Erythroblast (primary cell): ENCODE results near the gene MPRIP.
"Not testable (repeated sequence)": the region's sequence is repeated elsewhere in the genome, so short reads cannot be mapped to it uniquely, and the experiment has no call there.

ENCODE experiments used
- GATA1 ChIP-seq: IDR thresholded peaks from 2 replicates; pipeline ENCODE4 v1.6.1; 2011; ENCODE audit warnings: low read depth, mild to moderate bottlenecking, control low read depth, low read length, moderate library complexity
- POLR2A ChIP-seq: IDR thresholded peaks from 2 replicates; pipeline ENCODE4 v1.6.1; 2011; ENCODE audit warnings: mild to moderate bottlenecking, low read length

DNA sequence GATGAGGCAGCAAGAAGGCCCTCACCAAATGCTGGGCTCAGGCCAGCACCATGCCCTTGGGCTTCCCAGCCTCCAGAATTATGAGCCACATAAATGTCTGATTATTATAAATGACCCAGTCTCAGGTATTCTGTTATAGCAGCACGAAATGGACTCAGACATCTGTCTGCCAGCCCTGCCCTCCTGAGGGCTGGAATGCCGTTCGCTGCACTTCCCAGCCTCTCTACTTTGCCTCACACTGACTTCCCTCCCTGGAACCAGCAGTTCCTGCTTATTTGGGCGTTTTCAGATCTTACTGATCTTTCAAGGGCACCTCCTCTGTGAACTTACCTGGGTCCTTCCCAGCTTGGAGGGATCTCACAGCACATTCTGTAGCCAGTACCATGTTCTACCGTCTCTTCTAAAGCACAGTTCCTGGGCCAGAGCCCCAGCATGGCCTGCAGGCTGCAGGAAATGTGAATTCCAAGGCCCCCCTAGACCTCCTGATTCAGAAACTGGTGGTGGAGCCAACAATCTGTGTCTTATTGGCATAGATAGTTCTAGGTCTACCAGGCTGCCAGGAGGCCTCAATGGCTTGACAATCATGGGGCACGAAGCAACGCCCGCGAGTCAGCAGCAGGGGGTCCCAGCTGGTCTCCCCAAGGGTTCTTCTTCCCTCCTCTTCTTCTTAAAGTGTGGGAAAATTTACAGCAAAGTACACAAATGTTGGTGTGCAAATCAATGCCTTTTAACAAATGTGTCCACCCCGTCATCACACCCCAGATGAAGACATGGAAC, 33.4 kb upstream of the MPRIP start:
- TF ChIP-seq POLR2A, GATA1: not testable (repeated sequence)
